Pulmonary artery endothelial cell (primary cell): ENCODE results near the gene FAR2. TPM values are rescaled to one million over a fixed set of nuclear protein-coding genes. Genes with fewer than 3 reads are reported as not detected.
"Not testable (repeated sequence)": the region's sequence is repeated elsewhere in the genome, so short reads cannot be mapped to it uniquely, and the experiment has no call there.

ENCODE experiments used
- DNase-seq: peaks from one replicate; pipeline ENCODE4 v3.0.0-alpha.2; 2011; ENCODE audit warnings: low read depth, low spot score
- total RNA-seq: library from RNA; depleted of rRNA; stranded (reverse); fragments of >200 nt; gene quantifications from 2 replicates; pipeline ENCODE4 v1.2.3, GENCODE V29; 2014

FAR2 gene
- total RNA-seq, 1 donor from 2014 or later: 64.4 TPM

GRCh38 chr12:29234552-29234951 lies 85.5 kb downstream of the FAR2 start:
- DNase-seq: no peak

DNA sequence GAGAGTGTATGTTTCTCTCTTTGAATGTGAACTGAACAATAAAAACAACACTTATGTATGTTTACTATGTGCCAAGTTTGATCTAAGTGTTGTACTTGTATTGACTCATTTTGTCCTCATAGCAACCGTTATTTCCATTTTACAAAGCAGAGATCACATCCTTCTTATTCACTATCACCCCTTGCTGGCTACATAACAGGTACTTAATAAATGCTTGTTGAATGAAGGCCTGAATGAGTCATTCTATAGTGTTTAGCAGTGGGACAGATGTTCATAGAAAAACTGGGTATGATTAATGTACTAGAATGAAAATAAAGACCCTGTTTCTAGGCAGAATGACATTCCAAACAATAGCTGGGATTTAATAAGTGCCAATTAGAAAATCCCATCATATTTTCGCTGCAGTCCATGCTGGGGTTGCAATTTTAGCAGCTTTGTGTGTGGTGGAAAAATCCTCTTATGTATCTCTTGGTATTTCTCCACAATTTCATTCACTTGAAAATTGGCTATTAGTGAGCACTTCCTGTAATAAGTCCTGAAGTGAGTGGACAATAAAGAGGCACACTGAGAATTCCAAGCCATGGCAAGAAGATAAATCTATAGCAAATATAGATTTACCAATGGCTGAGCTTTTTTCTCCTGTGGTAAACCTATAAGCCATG lies 86.0 kb downstream of the FAR2 start:
- DNase-seq: peak; percentile 97

DNA sequence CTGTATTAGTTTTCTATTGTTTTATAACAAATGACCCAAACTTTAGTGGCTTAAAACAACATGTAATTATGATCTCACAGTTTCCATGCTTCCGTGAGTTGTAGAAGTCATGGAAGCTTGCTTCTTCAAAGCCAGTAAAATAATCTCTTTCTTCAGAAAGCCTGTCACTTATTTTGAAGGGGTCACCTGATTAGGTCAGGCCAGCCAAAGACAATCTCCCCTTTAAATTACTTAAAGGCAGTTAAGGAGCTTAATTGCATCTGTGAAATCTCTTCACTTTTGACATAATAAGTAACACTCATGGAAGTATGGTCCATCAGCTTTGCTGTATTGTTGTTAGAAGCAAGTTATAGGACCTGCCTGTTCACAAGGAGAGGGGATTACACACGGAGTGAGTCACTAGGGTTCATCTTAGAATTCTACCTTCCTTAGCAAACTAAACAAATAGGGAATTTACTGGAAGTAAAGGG lies 89.8 kb downstream of the FAR2 start:
- peak; percentile 78 for DNase-seq

- DNase-seq: no peak
These were observed 90.3 kb downstream of the FAR2 start for GRCh38 chr12:29239336-29239735.

DNA sequence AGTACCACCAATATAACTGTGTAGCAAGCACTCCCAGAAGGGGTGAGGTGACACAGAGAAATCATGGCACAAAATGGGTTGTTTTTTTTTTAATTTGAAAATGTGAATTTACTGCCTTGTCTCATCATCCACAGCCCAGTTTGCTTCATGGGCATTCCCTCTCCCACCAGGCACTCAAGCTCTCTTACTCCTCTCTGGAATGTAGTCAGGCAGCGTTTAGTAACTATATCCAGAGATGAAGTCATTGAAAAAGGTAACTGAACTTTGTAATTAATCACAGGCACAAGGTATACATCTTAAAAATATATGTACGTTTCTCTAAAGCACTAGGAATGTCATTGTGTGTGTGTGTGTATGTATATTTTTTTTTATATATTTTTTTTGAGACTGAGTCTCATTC lies 91.4 kb downstream of the FAR2 start:
- no peak for DNase-seq

DNA sequence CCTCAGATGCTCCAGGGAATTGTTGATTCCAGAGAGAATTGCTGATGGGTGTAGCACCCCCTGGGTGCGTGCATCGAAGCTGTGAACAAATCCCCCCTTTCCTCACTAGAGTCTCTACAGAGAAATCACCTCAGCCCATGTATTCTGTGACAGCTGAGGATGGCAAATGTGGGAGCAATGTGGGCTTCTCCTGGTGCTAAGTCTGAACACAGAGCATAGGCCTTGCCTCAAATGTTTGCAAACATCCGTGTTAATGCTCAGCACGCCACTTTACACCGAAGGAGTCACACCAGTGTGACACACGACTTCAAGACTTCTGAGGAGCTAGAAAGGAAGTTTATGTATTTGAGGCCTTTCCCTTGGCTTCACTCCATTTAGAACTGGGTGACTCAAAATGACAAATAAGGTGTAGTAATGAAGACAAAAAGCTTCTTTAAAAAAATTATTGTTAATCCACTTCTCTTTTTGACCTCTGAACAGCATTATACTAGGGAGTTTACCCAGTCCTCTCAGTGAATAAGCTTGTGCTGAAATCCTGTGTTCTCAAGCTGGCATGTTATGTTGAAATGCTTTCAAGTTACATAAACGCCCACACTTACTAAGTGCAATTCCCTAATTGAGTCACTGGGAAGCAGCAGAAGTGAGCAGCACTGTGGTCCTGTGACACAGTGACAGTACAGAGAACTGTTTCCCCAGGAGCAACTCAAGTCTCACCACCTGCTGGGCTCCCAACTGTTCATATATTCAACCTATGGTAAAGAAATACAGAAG lies 92.9 kb downstream of the FAR2 start:
- DNase-seq: peak; percentile 48

GRCh38 chr12:29242921-29243431 lies 93.9 kb downstream of the FAR2 start:
- DNase-seq: peak; percentile 91

DNA sequence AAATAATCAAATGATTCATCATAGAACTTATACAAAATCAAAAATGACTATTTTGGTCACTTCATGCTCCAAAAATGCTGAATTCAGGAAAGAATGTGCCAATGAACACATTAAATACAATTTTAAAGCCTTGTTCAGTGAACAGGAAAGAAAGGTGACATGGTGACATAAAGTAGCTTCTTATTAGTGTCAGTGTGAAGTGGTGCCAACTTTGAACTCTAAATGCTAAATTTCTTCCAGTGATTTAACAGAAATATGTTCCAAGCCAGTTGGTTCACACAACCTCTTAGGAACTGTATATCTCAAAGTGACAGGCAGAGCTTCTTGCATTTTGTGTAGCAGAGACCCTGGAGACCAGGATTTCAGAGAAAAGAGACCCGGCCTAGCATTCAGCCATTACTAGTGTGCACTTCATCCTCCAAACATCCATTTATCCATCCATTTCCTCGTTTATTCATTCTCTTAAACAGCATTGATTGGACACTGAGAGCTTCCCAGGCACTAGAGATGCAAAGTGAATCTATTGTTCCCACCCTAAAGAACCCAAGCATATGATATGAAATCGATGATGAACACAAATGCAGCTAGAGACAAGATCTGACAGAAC lies 95.2 kb downstream of the FAR2 start:
- no peak for DNase-seq

DNA sequence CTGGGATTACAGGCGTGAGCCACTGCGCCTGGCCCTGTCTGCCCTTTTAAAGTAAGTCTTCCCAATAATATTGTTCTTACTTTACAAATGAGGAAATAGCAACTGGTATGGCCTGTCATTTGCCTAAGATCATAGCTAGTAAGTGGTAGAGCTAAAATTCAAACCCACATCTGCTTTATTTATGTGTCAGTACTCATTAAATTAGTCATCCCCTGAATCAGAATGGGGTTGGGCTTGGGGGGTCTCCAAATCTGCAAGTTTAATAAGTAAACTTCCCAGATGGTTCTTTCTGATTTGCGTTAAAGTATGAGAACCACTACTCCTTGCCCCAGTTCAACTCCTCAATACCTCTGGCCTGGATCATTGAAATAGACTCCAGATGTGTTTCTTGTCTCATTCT lies 96.2 kb downstream of the FAR2 start:
- no peak for DNase-seq

DNA sequence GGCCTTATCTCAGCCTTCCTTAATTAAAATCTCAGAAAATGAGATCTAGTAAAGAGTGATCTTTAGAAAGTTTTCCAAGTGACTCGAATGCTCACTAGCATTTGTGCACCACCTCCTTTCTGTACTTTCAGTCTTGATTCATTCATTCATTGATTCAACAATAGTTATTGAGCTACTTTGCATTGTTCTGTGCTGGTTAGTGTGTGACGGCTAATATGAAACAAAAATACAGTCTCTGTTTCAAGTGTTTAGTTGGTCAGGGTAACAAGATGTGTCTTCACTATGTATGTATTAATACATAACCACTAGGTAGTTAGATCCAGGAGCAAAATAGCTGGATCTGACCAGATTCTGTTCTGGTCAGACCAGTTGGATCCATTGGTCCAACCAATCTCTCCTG lies 100.9 kb downstream of the FAR2 start:
- DNase-seq: no peak

GRCh38 chr12:29253906-29254625 lies 105.0 kb downstream of the FAR2 start:
- DNase-seq: no peak

DNA sequence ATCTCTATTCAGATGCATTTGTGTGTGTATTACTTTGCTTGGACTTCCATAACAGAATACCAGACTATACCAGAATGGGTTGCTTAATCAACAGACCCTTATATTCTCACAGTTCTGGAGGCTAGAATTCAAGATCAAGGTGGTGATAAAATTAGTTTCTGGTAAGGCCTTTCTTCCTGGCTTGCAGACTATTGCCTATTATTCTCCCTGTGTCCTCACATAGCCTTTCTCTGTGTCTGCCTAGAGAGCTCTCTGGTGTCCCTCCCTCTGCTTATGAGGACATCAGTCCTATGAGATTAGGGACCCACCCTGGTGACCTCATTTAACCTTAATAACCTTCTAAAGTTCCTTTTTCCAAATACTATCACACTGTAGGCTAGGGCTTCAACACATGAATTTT lies 106.0 kb downstream of the FAR2 start:
- no peak for DNase-seq

DNA sequence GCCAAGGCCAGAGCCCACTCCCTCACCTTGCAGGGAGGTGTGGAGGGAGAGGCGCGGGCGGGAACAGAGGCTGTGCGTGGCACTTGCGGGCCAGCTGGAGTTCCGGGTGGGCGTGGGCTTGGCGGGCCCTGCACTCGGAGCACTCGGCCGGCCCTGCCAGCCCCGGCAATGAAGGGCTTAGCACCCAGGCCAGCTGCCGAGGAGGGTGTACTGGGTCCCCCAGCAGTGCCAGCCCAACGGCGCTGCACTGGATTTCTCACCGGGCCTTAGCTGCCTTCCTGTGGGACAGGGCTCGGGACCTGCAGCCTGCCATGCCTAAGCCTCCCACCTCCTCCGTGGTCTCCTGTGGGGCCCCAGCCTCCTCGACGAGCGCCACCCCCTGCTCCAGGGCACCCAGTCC lies 107.5 kb downstream of the FAR2 start:
- no peak for DNase-seq

DNA sequence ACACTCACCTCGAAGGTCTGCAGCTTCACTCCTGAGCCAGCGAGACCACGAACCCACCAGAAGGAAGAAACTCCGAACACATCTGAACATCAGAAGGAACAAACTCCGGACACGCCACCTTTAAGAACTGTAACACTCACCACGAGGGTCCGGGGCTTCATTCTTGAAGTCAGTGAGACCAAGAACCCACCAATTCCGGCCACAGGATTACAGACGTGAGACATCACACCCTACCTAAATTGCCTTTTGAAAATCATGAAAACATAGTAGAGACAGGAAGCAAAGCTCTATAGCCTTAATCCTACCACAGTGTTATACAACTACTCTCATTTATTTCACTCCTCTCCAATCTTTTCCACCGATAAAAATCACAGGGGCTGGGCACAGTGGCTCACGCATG lies 108.6 kb downstream of the FAR2 start:
- not testable (repeated sequence) for DNase-seq

DNA sequence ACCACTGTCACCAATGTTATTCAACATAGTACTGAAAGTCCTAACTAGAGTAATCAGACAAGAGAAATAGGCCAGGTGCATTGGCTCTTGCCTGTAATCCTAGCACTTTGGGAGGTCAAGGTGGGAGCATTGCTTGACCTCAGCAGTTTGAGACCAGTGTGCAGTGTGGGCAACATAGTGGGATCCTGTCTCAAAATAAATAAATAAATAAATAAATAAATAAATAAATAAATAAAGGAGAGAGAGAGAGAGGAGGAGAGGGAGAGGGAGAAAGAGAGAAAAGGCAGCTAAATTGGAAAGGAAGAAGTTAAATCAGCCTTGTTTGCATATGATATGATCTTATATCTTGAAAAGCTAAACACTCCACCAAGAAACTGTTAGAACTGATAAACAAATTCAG lies 115.3 kb downstream of the FAR2 start:
- no peak for DNase-seq

- DNase-seq: no peak
These were observed 120.8 kb downstream of the FAR2 start for GRCh38 chr12:29269706-29270408.

- no peak for DNase-seq
These were observed 121.4 kb downstream of the FAR2 start for GRCh38 chr12:29270446-29270845.

DNA sequence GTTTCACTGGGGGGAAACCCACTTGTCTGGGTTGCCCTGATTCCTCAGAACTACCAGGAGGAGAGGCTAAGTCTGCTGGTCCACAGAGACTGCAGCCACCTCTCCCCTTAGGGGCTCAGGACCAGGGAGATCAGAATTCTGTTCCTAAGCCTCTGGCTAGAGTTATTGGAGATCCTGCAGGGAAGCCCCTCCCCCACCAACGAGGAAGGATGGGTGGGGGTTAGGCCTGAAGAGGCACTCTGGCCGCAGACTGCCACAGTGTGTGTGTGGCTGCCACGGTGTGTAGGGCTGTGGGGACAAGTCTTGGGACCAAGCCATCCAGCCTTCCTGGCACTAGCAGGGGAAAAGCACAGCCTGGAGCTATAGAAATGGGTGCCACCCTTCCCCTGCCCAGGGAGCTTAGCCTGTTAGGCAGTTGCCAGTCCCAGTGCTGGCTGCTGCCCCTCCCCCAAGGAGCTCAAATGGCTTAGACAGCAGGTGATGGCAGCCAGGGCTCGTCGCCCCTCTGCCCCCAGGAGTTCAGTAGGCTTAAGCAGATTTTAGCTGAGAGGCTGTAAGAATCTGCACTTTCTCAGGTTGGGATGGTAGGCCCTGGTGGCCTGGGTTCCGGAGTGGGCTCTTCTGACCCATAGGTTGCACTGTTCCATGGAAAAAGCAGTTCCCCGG lies 124.2 kb downstream of the FAR2 start:
- no peak for DNase-seq

- no peak for DNase-seq
These were observed 126.8 kb downstream of the FAR2 start for GRCh38 chr12:29275834-29276233.

DNA sequence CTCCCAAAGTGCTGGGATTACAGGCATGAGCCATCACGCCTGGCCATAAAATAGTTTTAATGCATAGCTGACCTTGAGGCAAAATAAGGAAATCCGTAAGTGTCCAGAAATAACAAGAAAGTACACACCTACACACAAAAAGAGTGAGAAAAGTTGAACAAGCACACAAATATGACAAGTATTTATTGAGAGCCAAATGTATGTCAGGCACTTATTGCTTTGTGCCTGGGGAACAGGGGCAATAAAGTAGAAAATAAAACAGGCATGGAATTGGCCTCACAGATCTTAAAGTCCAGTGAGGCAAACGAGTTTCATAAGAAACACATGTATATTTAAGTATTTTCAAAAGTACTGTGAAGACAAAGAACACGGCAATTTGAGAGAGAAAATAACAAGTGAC lies 128.2 kb downstream of the FAR2 start:
- no peak for DNase-seq
